HepG2 (cell line): ENCODE measurements around the gene DNAH9. TPM values are rescaled to one million over a fixed set of nuclear protein-coding genes. Genes with fewer than 3 reads are reported as not detected.

Source experiments
- ATAC-seq: fragments of 200-7000 bp; cut with Tn5 transposase; 3 replicates; pipeline ENCODE4 v1.9.1; 2020; ENCODE audit warnings: mild to moderate bottlenecking, moderate library complexity
- BruUV-seq: library from RNA; stranded (reverse); fragments of 400-500 nt; replicated peaks from 2 replicates; lab custom pipeline; 2021; lab: Mats Ljungman, UMichigan
- CTCF ChIA-PET: fragments of 300-600 bp; formaldehyde crosslinking; extraction: SDS; loops from one replicate; lab custom pipeline; 2021; ENCODE audit warnings: low total read pairs, inconsistent platforms, low intra/inter-chr PET ratio; lab: Yijun Ruan, JAX
- POLR2A ChIA-PET: fragments of 350-600 bp; sonication (Branson Sonifier 250); formaldehyde crosslinking; loops from one replicate; lab custom pipeline; 2020; ENCODE audit warnings: antibody characterized with exemption, inconsistent platforms; lab: Yijun Ruan, JAX
- DNase-seq: peaks from one replicate; pipeline ENCODE4 v3.0.0-alpha.2; 2015; ENCODE audit warnings: low spot score
- FAIRE-seq: peaks from 3 replicates; lab custom pipeline; 2011; peaks lifted over from hg19 to GRCh38; lab: Jason Lieb, UNC
- H2AFZ ChIP-seq: one replicate; pipeline ENCODE4 v1.6.1; 2011; ENCODE audit warnings: low read length, inconsistent platforms
- H3K27ac ChIP-seq: fragments of 300-600 bp; 3 replicates; pipeline ENCODE4 v1.8.0; 2011; ENCODE audit warnings: mixed run types, mild to moderate bottlenecking, mixed read lengths, low read length, inconsistent platforms; ENCODE audit not compliant: insufficient read depth; ENCODE audit errors: extremely low read length
- H3K27me3 ChIP-seq, 2 experiments: fragments of 200-600 bp in 1 of 2; 2 replicates in 1 of 2; 3 replicates in 1 of 2; pipeline versions ENCODE4 v1.6.0 to v1.8.0; 2011; ENCODE audit warnings: low read length in 2 of 2, mild to moderate bottlenecking in 2 of 2, moderate library complexity in 2 of 2, inconsistent platforms in 1 of 2; ENCODE audit not compliant: insufficient read depth in 2 of 2, control insufficient read depth in 1 of 2
- H3K36me3 ChIP-seq, 2 experiments: fragments of 200-600 bp in 1 of 2; replicated peaks in 1 of 2; 2 replicates in 1 of 2; 3 replicates in 1 of 2; pipeline versions ENCODE4 v1.5.1 to v1.8.0; 2011; ENCODE audit warnings: low read length in 2 of 2, inconsistent platforms in 1 of 2; ENCODE audit not compliant: insufficient read depth in 2 of 2, control insufficient read depth in 1 of 2
- H3K4me1 ChIP-seq: 2 replicates; pipeline ENCODE4 v1.5.1; 2012; ENCODE audit warnings: low read length, inconsistent platforms; ENCODE audit not compliant: insufficient read depth
- H3K4me2 ChIP-seq: 2 replicates; pipeline ENCODE4 v1.6.0; 2011; ENCODE audit warnings: low read depth, low read length, inconsistent platforms
- H3K4me3 ChIP-seq, 3 experiments: fragments of 200-600 bp in 1 of 3; sonication (generic), shearing (Covaris generic) in 1 of 3; replicated peaks in 1 of 3; 2 replicates each; pipeline ENCODE4 v1.5.1; 2011 to 2016; ENCODE audit warnings: low read length in 3 of 3, inconsistent platforms in 2 of 3, low read depth in 2 of 3, mild to moderate bottlenecking in 2 of 3, control low read depth in 1 of 3, mixed read lengths in 1 of 3; ENCODE audit not compliant: insufficient read depth in 1 of 3
- H3K79me2 ChIP-seq: one replicate; pipeline ENCODE4 v1.6.1; 2011; ENCODE audit warnings: low read length, inconsistent platforms; ENCODE audit not compliant: insufficient read depth
- H3K9ac ChIP-seq: 2 replicates; pipeline ENCODE4 v1.6.0; 2011; ENCODE audit warnings: mild to moderate bottlenecking, low read depth, low read length, inconsistent platforms; ENCODE audit not compliant: insufficient read depth
- H3K9me3 ChIP-seq: 2 replicates; pipeline ENCODE4 v1.5.1; 2012; ENCODE audit warnings: mild to moderate bottlenecking, low read length
- H4K20me1 ChIP-seq: 2 replicates; pipeline ENCODE4 v1.6.0; 2011; ENCODE audit warnings: inconsistent platforms, mild to moderate bottlenecking, low read length, moderate library complexity; ENCODE audit not compliant: insufficient read depth
- HMG20B ChIP-seq: conservative IDR thresholded peaks from 2 replicates; pipeline ENCODE4 v1.6.1; 2016; ENCODE audit warnings: missing genetic modification reagents, missing compliant biosample characterization
- RAD51 ChIP-seq: fragments of 450-650 bp; IDR thresholded peaks from 2 replicates; pipeline ENCODE4 v1.6.1; 2016; ENCODE audit warnings: borderline replicate concordance
- REST ChIP-seq, 2 experiments: IDR thresholded peaks; 2 replicates each; pipeline ENCODE4 v1.6.1; 2011 to 2012; ENCODE audit warnings: low read length in 2 of 2, borderline replicate concordance in 1 of 2, low read depth in 1 of 2, mild to moderate bottlenecking in 1 of 2, moderate library complexity in 1 of 2
- TARDBP ChIP-seq: sonication (generic); formaldehyde crosslinking; IDR thresholded peaks from 2 replicates; pipeline ENCODE4 v1.8.0; 2022; ENCODE audit warnings: mild to moderate bottlenecking, missing genetic modification reagents
- UBTF ChIP-seq: sonication (generic); formaldehyde crosslinking; IDR thresholded peaks from 2 replicates; pipeline ENCODE4 v1.4.0; 2020; ENCODE audit warnings: mild to moderate bottlenecking, missing genetic modification reagents
- ZNF713 ChIP-seq: sonication (generic); formaldehyde crosslinking; IDR thresholded peaks from 2 replicates; pipeline ENCODE4 v1.4.0; 2020; ENCODE audit warnings: mild to moderate bottlenecking, missing genetic modification reagents
- WGBS: methylation state at CpG from one replicate; pipeline ENCODE4 v1.1.6; 2017; ENCODE audit warnings: low lambda C conversion rate; 5-methylcytosine and 5-hydroxymethylcytosine counted together
- in situ Hi-C: cut with HindIII; loops from 2 replicates; pipeline ENCODE4 v1.10.0; 2017; ENCODE audit warnings: low pct_unique_long_range_greater_than_20kb; ENCODE audit not compliant: extremely low pct_ligation_motif_present
- intact Hi-C: fragments of 100-400 bp; cut with micrococcal nuclease; formaldehyde crosslinking; loops from one replicate; pipeline ENCODE4 v1.10.0; 2022; ENCODE audit not compliant: unreplicated experiment
- polyA plus RNA-seq, 8 experiments: library from polyadenylated mRNA; depleted of rRNA in 3 of 8; stranded (reverse) in 7 of 8; unstranded in 1 of 8; fragments of >200 nt; fragmentation: Illumina TruSeq in 4 of 8; extraction: Trizol in 4 of 8; gene quantifications; 2 replicates each; pipeline versions ENCODE4 v1.2.1 to v1.2.3, GENCODE V29; 2011 to 2016; ENCODE audit warnings: low read depth in 4 of 8, missing spikeins in 1 of 8, mixed read lengths in 1 of 8; ENCODE audit not compliant: insufficient read depth in 1 of 8
- total RNA-seq, 5 experiments: library from RNA; depleted of rRNA; stranded (reverse); fragments of >200 nt; fragmentation: Illumina TruSeq; extraction: Trizol; gene quantifications; 2 replicates each; pipeline ENCODE4 v1.2.3, GENCODE V29; 2016; ENCODE audit warnings: low read depth in 1 of 5

Gene DNAH9
- total and polyA plus RNA-seq, 2 of the 13 experiments (the other 11 are each of a cell fraction or from before 2014, with no cell fraction given): not detected

GRCh38 chr17:11550431-11550830, 47.8 kb upstream of the DNAH9 start:
- Histone ChIP-seq H3K4me2 (no peak overlapping the region), H3K27me3 (no peaks in the 10 kb centered on the region), H3K36me3 (no peaks in the 10 kb centered on the region), H3K9me3 (no peaks in the 10 kb centered on the region), H2AFZ (no peak overlapping the region), H3K4me3 (no peak overlapping the region), H3K9ac (no peak overlapping the region), H3K4me1 (no peaks in the 10 kb centered on the region), H3K79me2 (no peaks in the 10 kb centered on the region), H4K20me1 (no peaks in the 10 kb centered on the region), H3K27ac (no peak overlapping the region)
- BruUV-seq: no TSS peak
- intact Hi-C loops (no loop called here), in situ Hi-C loops (no loop called here)
- no peak for DNase-seq
- ChIA-PET POLR2A (no interaction called here), CTCF (no interaction called here)
- FAIRE-seq: no peak
- ATAC-seq: no peak
- 3% methylated on average over 2 of the region's 2 CpGs for WGBS
- no peak for TF ChIP-seq RAD51
- no peak for TF ChIP-seq ZNF713 (CRISPR knock-in tag)
- TF ChIP-seq TARDBP (CRISPR knock-in tag): no peak
- no peak for TF ChIP-seq UBTF (CRISPR knock-in tag)
- peak in 1 of 2 experiments; percentile 76 for TF ChIP-seq REST (IDR thresholded peaks at IDR 0.05; ENCODE audit: borderline replicate concordance in 1 of 2, low read depth in 1 of 2, low read length in 2 of 2)
- TF ChIP-seq HMG20B: no peak
